Vagina (tissue), 2 donors: Measurements from ENCODE around the gene TTBK1. TPM values are rescaled to one million over a fixed set of nuclear protein-coding genes. Genes with fewer than 3 reads are reported as not detected.

Experiments used
- DNase-seq, 2 donors: peaks; one replicate each; pipeline ENCODE4 v3.0.0-alpha.2; 2017; ENCODE audit errors: extremely low spot score in 2 of 2
- H3K27ac ChIP-seq: fragments of 200-600 bp; sonication (generic); one replicate; pipeline ENCODE4 v1.5.1; 2019
- H3K27me3 ChIP-seq: fragments of 200-600 bp; sonication (generic); one replicate; pipeline ENCODE4 v1.5.1; 2019
- H3K36me3 ChIP-seq, 2 donors: fragments of 200-600 bp; sonication (generic); one replicate each; pipeline ENCODE4 v1.5.1; 2017 to 2019
- H3K4me1 ChIP-seq: fragments of 200-600 bp; sonication (generic); one replicate; pipeline ENCODE4 v1.5.1; 2019
- H3K4me3 ChIP-seq, 2 donors: fragments of 200-600 bp; sonication (generic); 1 replicate in 1 of 2; 2 replicates in 1 of 2; pipeline ENCODE4 v1.5.1; 2016 to 2019
- H3K9me3 ChIP-seq: fragments of 200-600 bp; sonication (generic); one replicate; pipeline ENCODE4 v1.5.1; 2019
- POLR2A ChIP-seq, 2 donors: fragments of 450-650 bp; IDR thresholded peaks; one replicate each; pipeline ENCODE4 v1.6.1; 2017; ENCODE audit warnings: antibody characterized with exemption in 2 of 2, mild to moderate bottlenecking in 2 of 2, moderate library complexity in 2 of 2
- POLR2AphosphoS5 ChIP-seq, 2 donors: sonication (generic); formaldehyde crosslinking; IDR thresholded peaks; one replicate each; pipeline ENCODE4 v1.9.0; 2017; ENCODE audit warnings: antibody characterized with exemption in 2 of 2, mild to moderate bottlenecking in 2 of 2, low read depth in 1 of 2; ENCODE audit not compliant: insufficient read depth in 1 of 2
- intact Hi-C: fragments of 100-400 bp; cut with DNase I; formaldehyde crosslinking; loops from one replicate; pipeline ENCODE4 v1.15.1; 2023
- total RNA-seq: library from RNA; depleted of rRNA; stranded (reverse); fragments of >200 nt; gene quantifications from one replicate; pipeline ENCODE4 v1.2.3, GENCODE V29; 2016
- TF ChIP-seq, protein P1 (sequence below), 3 experiments: fragments of 450-650 bp in 2 of 3; fragments of 200-600 bp in 1 of 3; sonication (generic) in 1 of 3; IDR thresholded peaks; one replicate each; pipeline ENCODE4 v1.5.1; 2017 to 2019; ENCODE audit warnings: antibody characterized with exemption in 3 of 3, mild to moderate bottlenecking in 2 of 3, moderate library complexity in 2 of 3

Gene TTBK1
- total RNA-seq, 1 donor from 2014 or later: not detected

GRCh38 chr6:43290905-43291355, 47.6 kb downstream of the TTBK1 start:
- no peak overlapping the region for H3K27ac ChIP-seq
- H3K9me3 ChIP-seq: no peaks in the 10 kb centered on the region
- H3K4me1 ChIP-seq: no peaks in the 10 kb centered on the region
- intact Hi-C loops: no loop called here
- TF ChIP-seq POLR2AphosphoS5 (IDR thresholded peaks at IDR 0.05; ENCODE audit: insufficient read depth in 1 of 2, low read depth in 1 of 2): no peak
- TF ChIP-seq POLR2A (IDR thresholded peaks at IDR 0.05): no peak
- TF ChIP-seq, protein P1, sequence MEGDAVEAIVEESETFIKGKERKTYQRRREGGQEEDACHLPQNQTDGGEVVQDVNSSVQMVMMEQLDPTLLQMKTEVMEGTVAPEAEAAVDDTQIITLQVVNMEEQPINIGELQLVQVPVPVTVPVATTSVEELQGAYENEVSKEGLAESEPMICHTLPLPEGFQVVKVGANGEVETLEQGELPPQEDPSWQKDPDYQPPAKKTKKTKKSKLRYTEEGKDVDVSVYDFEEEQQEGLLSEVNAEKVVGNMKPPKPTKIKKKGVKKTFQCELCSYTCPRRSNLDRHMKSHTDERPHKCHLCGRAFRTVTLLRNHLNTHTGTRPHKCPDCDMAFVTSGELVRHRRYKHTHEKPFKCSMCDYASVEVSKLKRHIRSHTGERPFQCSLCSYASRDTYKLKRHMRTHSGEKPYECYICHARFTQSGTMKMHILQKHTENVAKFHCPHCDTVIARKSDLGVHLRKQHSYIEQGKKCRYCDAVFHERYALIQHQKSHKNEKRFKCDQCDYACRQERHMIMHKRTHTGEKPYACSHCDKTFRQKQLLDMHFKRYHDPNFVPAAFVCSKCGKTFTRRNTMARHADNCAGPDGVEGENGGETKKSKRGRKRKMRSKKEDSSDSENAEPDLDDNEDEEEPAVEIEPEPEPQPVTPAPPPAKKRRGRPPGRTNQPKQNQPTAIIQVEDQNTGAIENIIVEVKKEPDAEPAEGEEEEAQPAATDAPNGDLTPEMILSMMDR (IDR thresholded peaks at IDR 0.05): no peak
- H3K27me3 ChIP-seq: no peaks in the 10 kb centered on the region
- no peaks in the 10 kb centered on the region for H3K36me3 ChIP-seq
- no peak overlapping the region for H3K4me3 ChIP-seq
- no peak for DNase-seq

DNA sequence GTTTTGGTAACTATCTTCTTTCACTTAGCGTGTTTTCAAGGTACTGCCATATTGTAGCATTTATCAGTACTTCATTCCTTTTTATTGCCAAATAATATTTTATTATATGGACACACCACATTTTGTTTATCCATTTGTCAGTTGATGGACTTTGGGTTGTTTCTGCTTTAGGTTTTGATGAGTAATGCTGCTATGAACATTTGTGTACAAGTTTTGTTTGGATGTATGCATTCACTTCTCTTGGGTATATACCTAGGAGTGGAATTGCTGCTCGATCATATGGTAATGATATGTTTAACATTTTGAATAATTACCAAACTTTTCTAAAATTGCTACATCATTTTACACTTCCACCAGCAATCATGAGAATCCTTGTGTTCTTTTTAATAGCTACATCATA, 48.4 kb downstream of the TTBK1 start:
- Histone ChIP-seq H3K4me3 (no peak overlapping the region), H3K27ac (no peak overlapping the region), H3K27me3 (no peaks in the 10 kb centered on the region), H3K4me1 (no peaks in the 10 kb centered on the region), H3K9me3 (no peaks in the 10 kb centered on the region), H3K36me3 (no peaks in the 10 kb centered on the region)
- DNase-seq: no peak
- intact Hi-C loops: no loop called here
- TF ChIP-seq POLR2AphosphoS5 (IDR thresholded peaks at IDR 0.05; ENCODE audit: insufficient read depth in 1 of 2, low read depth in 1 of 2) (no peak), POLR2A (IDR thresholded peaks at IDR 0.05) (no peak)
- TF ChIP-seq, protein P1 (IDR thresholded peaks at IDR 0.05): no peak

DNA sequence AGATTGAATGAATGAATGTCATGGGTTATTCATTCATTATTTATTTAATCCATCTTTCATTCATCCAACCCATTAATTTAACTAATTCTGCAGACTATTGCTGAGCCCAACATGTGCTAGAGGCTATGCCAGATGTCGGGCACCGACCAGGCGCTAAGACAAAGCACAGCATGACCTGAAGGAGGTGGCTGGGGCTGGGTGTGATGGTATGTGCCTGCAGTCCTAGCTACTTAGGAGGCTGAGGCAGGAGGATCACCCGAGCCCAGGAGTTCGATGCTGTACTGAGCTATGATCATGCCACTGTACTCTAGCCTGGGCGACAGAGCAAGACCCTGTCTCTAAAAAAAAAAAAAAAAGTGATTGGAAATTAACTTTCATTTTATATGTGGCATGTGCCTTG, 49.1 kb downstream of the TTBK1 start:
- intact Hi-C loops: no loop called here

GRCh38 chr6:43292763-43293318, 49.6 kb downstream of the TTBK1 start:
- TF ChIP-seq POLR2A (IDR thresholded peaks at IDR 0.05) (no peak), POLR2AphosphoS5 (IDR thresholded peaks at IDR 0.05; ENCODE audit: insufficient read depth in 1 of 2, low read depth in 1 of 2) (no peak)
- TF ChIP-seq, protein P1 (IDR thresholded peaks at IDR 0.05): no peak
- Histone ChIP-seq H3K36me3 (no peaks in the 10 kb centered on the region), H3K4me1 (no peaks in the 10 kb centered on the region), H3K27ac (no peak overlapping the region), H3K27me3 (no peaks in the 10 kb centered on the region), H3K9me3 (no peaks in the 10 kb centered on the region), H3K4me3 (no peak overlapping the region)
- intact Hi-C loops: no loop called here
- no peak for DNase-seq

More for the DNA sequence above, 49.1 kb downstream of the TTBK1 start:
- no peak for DNase-seq
- Histone ChIP-seq H3K4me1 (no peaks in the 10 kb centered on the region), H3K4me3 (no peak overlapping the region), H3K27ac (no peak overlapping the region), H3K9me3 (no peaks in the 10 kb centered on the region), H3K36me3 (no peaks in the 10 kb centered on the region), H3K27me3 (no peaks in the 10 kb centered on the region)
- TF ChIP-seq POLR2A (IDR thresholded peaks at IDR 0.05) (no peak), POLR2AphosphoS5 (IDR thresholded peaks at IDR 0.05; ENCODE audit: insufficient read depth in 1 of 2, low read depth in 1 of 2) (no peak)

GRCh38 chr6:43293698-43294097, 50.4 kb downstream of the TTBK1 start:
- H3K36me3 ChIP-seq: no peaks in the 10 kb centered on the region
- TF ChIP-seq, protein P1 (IDR thresholded peaks at IDR 0.05): no peak
- TF ChIP-seq POLR2A (IDR thresholded peaks at IDR 0.05) (no peak), POLR2AphosphoS5 (IDR thresholded peaks at IDR 0.05; ENCODE audit: insufficient read depth in 1 of 2, low read depth in 1 of 2) (no peak)
- no peaks in the 10 kb centered on the region for H3K4me1 ChIP-seq
- no peaks in the 10 kb centered on the region for H3K27me3 ChIP-seq
- intact Hi-C loops: no loop called here
- DNase-seq: no peak
- no peak overlapping the region for H3K4me3 ChIP-seq
- no peak overlapping the region for H3K27ac ChIP-seq
- no peaks in the 10 kb centered on the region for H3K9me3 ChIP-seq
